ENCODE results near the gene IGF1R.

The IGF1R gene

DNA sequence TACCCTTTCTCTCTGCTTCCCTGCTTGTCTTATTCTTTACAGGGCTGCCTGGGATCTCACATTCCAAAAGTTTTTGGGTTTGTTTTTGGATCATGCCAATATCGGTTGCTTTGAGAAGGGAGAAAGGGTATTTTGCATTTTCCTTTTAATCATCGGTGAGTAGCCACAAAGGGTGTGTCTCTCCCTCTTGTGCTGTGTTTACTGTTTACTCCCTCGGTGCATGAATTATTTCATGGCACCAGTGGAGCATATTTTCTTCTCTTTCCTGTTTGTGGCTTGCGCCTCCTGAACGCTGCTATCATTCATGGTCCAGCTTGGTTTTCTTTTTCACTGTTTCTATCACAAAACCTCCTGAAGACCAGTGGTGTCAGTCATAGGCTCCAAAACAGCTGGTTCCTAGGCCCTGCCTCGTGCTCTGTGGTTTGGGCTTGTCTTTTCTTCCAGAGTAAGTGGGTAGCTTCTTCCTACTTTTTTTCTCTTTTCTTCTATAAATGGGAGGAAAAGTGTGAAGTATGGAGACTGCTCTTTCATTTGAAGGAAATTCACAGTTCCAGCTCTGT is 54.9 kb downstream of the IGF1R start:
- no peak overlapping the region for H3K4me3 ChIP-seq (ENCODE audit: low read depth, low read length)
- DNase-seq (ENCODE audit: low read depth) = no peak
- TF ChIP-seq CTCF (IDR thresholded peaks at IDR 0.05; ENCODE audit: low read depth, low read length, missing control alignments) = no peak

DNA sequence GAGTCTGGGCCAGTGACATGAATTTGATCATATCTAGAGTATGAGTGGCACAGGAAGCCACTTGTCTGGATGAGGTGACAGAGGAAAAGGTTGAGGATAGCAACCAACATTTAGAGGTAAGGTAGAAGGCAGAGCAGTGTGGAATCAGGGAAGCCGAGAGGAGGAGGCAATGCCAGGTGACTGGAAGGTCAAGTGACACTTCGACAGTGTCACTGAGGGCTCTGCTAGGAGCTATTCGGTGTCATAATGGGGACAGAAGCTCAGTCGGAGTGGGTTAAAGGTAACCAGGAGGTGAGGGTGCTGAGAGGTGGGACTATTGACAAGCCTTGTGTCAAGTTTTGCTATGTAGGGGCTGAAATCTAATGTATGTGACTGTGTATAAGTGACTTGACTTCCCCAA is 56.7 kb downstream of the IGF1R start:
- DNase-seq (ENCODE audit: low read depth) = no peak
- no peak overlapping the region for H3K4me3 ChIP-seq (ENCODE audit: low read depth, low read length)
- TF ChIP-seq CTCF (IDR thresholded peaks at IDR 0.05; ENCODE audit: low read depth, low read length, missing control alignments) = no peak

DNA sequence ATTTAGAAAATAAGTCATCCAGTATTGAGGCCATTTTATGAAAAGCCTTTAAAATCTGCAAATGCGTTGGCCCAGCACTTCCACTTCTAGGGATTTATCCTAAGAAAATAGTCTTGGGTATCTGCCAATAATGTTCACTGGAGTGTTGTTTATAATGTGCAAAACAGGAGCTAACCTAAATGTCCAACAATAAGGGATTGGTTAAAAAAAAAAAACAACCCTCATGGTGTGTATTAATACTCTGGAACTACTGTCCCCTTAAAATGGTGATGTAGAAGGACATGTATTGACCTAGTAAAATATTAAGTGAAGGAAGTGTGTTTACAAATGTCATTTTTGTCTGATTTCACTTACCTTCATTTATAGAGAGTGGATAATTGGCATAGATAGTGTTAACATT is 58.0 kb downstream of the IGF1R start:
- TF ChIP-seq CTCF (IDR thresholded peaks at IDR 0.05; ENCODE audit: low read depth, low read length, missing control alignments) = no peak
- H3K4me3 ChIP-seq (ENCODE audit: low read depth, low read length) = no peak overlapping the region
- no peak for DNase-seq (ENCODE audit: low read depth)

- DNase-seq (ENCODE audit: low read depth) = no peak
- no peak overlapping the region for H3K4me3 ChIP-seq (ENCODE audit: low read depth, low read length)
- no peak for TF ChIP-seq CTCF (IDR thresholded peaks at IDR 0.05; ENCODE audit: low read depth, low read length, missing control alignments)
Observed at GRCh38 chr15:98706986-98707385, 58.6 kb downstream of the IGF1R start.

GRCh38 chr15:98708037-98708590 is 59.8 kb downstream of the IGF1R start:
- no peak for DNase-seq (ENCODE audit: low read depth)
- no peak overlapping the region for H3K4me3 ChIP-seq (ENCODE audit: low read depth, low read length)
- TF ChIP-seq CTCF (IDR thresholded peaks at IDR 0.05; ENCODE audit: low read depth, low read length, missing control alignments) = no peak

- DNase-seq (ENCODE audit: low read depth) = no peak
- TF ChIP-seq CTCF (IDR thresholded peaks at IDR 0.05; ENCODE audit: low read depth, low read length, missing control alignments) = no peak
- no peak overlapping the region for H3K4me3 ChIP-seq (ENCODE audit: low read depth, low read length)
Observed at GRCh38 chr15:98711810-98712209, 63.5 kb downstream of the IGF1R start.

Data from GM12864 (cell line).